Kasumi-1 (cell line): Measurements from ENCODE around the gene TSPEAR.

Source experiments
- DNase-seq, 2 experiments: peaks; one replicate each; lab custom pipeline; 2025; lab: John Stamatoyannopoulos, UW

The TSPEAR gene

GRCh38 chr21:44547656-44548331 lies 163.6 kb downstream of the TSPEAR start:
- DNase-seq, result no peak

- no peak for DNase-seq
Observed at GRCh38 chr21:44544566-44544965, 166.8 kb downstream of the TSPEAR start.

GRCh38 chr21:44542716-44543115 lies 168.7 kb downstream of the TSPEAR start:
- DNase-seq, result no peak

GRCh38 chr21:44540741-44541288 lies 170.6 kb downstream of the TSPEAR start:
- DNase-seq, result no peak

- DNase-seq, result no peak
Observed at GRCh38 chr21:44539991-44540666, 171.2 kb downstream of the TSPEAR start, which contains the start of gene KRTAP10-1. Gene KRTAP10-1, minus strand, starts transcription at chr21:44540195. Its CDS starts 45 bp downstream, at chr21:44540150.

GRCh38 chr21:44539046-44539445 lies 172.3 kb downstream of the TSPEAR start:
- DNase-seq, result no peak

GRCh38 chr21:44537930-44538911 lies 173.2 kb downstream of the TSPEAR start:
- DNase-seq, result no peak

GRCh38 chr21:44535963-44536362 lies 175.4 kb downstream of the TSPEAR start:
- DNase-seq, result no peak

- DNase-seq, result no peak
Observed at GRCh38 chr21:44534688-44535087, 176.7 kb downstream of the TSPEAR start.

- no peak for DNase-seq
Observed at GRCh38 chr21:44533891-44534627, 177.3 kb downstream of the TSPEAR start.

GRCh38 chr21:44533121-44533890 lies 178.1 kb downstream of the TSPEAR start:
- no peak for DNase-seq

GRCh38 chr21:44532712-44533111 lies 178.7 kb downstream of the TSPEAR start:
- no peak for DNase-seq

- no peak for DNase-seq
Observed at GRCh38 chr21:44531606-44532564, 179.5 kb downstream of the TSPEAR start.

- no peak for DNase-seq
Observed at GRCh38 chr21:44530903-44531605, 180.3 kb downstream of the TSPEAR start.

GRCh38 chr21:44530221-44530902 lies 181.0 kb downstream of the TSPEAR start:
- DNase-seq, result no peak

- DNase-seq, result no peak
Observed at GRCh38 chr21:44529503-44530125, 181.8 kb downstream of the TSPEAR start.

- no peak for DNase-seq
Observed at GRCh38 chr21:44529011-44529421, 182.4 kb downstream of the TSPEAR start.

- no peak for DNase-seq
Observed at GRCh38 chr21:44528634-44528995, 182.8 kb downstream of the TSPEAR start.
